A673 (cell line): ENCODE measurements around the gene ETFB. TPM values are rescaled to one million over a fixed set of nuclear protein-coding genes. Genes with fewer than 3 reads are reported as not detected.

Experiments used
- Bru-seq: library from RNA; stranded (reverse); fragments of 400-500 nt; gene quantifications from one replicate; lab custom pipeline; 2021; lab: Mats Ljungman, UMichigan
- BruChase-seq, 2 experiments: library from RNA; stranded (reverse); fragments of 400-500 nt; gene quantifications; one replicate each; lab custom pipeline; 2021; lab: Mats Ljungman, UMichigan
- BruUV-seq: library from RNA; stranded (reverse); fragments of 400-500 nt; replicated peaks from 2 replicates; lab custom pipeline; 2021; lab: Mats Ljungman, UMichigan
- CTCF ChIA-PET: fragments of 300-600 bp; sonication (Branson Sonifier 250); formaldehyde crosslinking; loops from one replicate; lab custom pipeline; 2022; ENCODE audit warnings: antibody characterized with exemption; lab: Charles Lee
- POLR2A ChIA-PET: fragments of 300-600 bp; sonication (Branson Sonifier 250); formaldehyde crosslinking; loops from one replicate; lab custom pipeline; 2022; ENCODE audit warnings: antibody characterized with exemption; ENCODE audit not compliant: low non-redundant PET; lab: Charles Lee
- DNase-seq: peaks from one replicate; pipeline ENCODE4 v3.0.0-alpha.2; 2015; ENCODE audit warnings: low spot score
- H3K27ac ChIP-seq: fragments of 200-600 bp; sonication (generic); 2 replicates; pipeline ENCODE4 v1.5.1; 2016; ENCODE audit warnings: mixed run types, low read depth, mild to moderate bottlenecking, mixed read lengths, antibody characterized with exemption, low read length; ENCODE audit not compliant: poor library complexity, severe bottlenecking
- H3K27me3 ChIP-seq: fragments of 200-600 bp; sonication (generic); replicated peaks from 2 replicates; pipeline ENCODE4 v1.6.1; 2017; ENCODE audit warnings: mixed run types, low read depth, mild to moderate bottlenecking, mixed read lengths, antibody characterized with exemption, low read length; ENCODE audit not compliant: insufficient read depth, poor library complexity
- H3K36me3 ChIP-seq: fragments of 200-600 bp; sonication (generic); 2 replicates; pipeline ENCODE4 v1.6.1; 2016; ENCODE audit warnings: mixed run types, mild to moderate bottlenecking, mixed read lengths, antibody characterized with exemption, low read length; ENCODE audit not compliant: insufficient read depth, poor library complexity, severe bottlenecking
- H3K4me1 ChIP-seq: fragments of 200-600 bp; sonication (generic); 2 replicates; pipeline ENCODE4 v1.6.1; 2017; ENCODE audit warnings: mixed run types, mild to moderate bottlenecking, mixed read lengths, antibody characterized with exemption, low read length; ENCODE audit not compliant: insufficient read depth, poor library complexity, severe bottlenecking
- H3K4me3 ChIP-seq: fragments of 200-600 bp; sonication (generic); 2 replicates; pipeline ENCODE4 v1.5.1; 2016; ENCODE audit warnings: low read depth, mixed run types, mild to moderate bottlenecking, mixed read lengths, low read length; ENCODE audit not compliant: poor library complexity, severe bottlenecking
- H3K9me3 ChIP-seq: fragments of 200-600 bp; sonication (generic); 2 replicates; pipeline ENCODE4 v1.6.1; 2016; ENCODE audit warnings: mixed run types, low read depth, mild to moderate bottlenecking, mixed read lengths, antibody characterized with exemption, low read length; ENCODE audit not compliant: poor library complexity, severe bottlenecking
- CTCF ChIP-seq: fragments of 300-800, 200-600 bp; sonication (generic); conservative IDR thresholded peaks from 2 replicates; pipeline ENCODE4 v1.5.1; 2017; ENCODE audit warnings: low read depth, mild to moderate bottlenecking, antibody characterized with exemption, low read length, moderate library complexity, mixed read lengths
- EZH2 ChIP-seq: fragments of 200-600 bp; sonication (generic); IDR thresholded peaks from 2 replicates; pipeline ENCODE4 v1.6.1; 2017; ENCODE audit warnings: borderline replicate concordance, low read depth, mild to moderate bottlenecking, mixed read lengths, antibody characterized with exemption, low read length; ENCODE audit not compliant: poor library complexity, severe bottlenecking
- intact Hi-C: fragments of 100-400 bp; cut with micrococcal nuclease; formaldehyde crosslinking; loops from one replicate; pipeline ENCODE4 v1.10.0; 2022; ENCODE audit not compliant: unreplicated experiment
- long read RNA-seq: library from polyadenylated mRNA; stranded (forward); transcript quantifications from one replicate; pipeline ENCODE4 v2.0.0, GENCODE V29; 2022
- total RNA-seq: library from RNA; stranded (reverse); gene quantifications from 2 replicates; pipeline ENCODE4 v1.2.3, GENCODE V29; 2021

ETFB gene
- total RNA-seq (52.6 and 60.6 TPM in 2 replicates), Bru-seq, nascent RNA (percentile 52 among the genes with signal in this experiment), BruChase-seq, experiment 1, labeled RNA remaining after a 2-hour chase (percentile 54 among the genes with signal in this experiment), BruChase-seq, experiment 2, labeled RNA remaining after a 6-hour chase (percentile 60 among the genes with signal in this experiment)
- long read RNA-seq, transcript ETFB-201 (6 exons, 900 nt): major isoform, 108 of 117 reads
- long read RNA-seq, partial matches to known transcripts: 4 of 117 reads
- long read RNA-seq, other reads (novel, unspliced or antisense): 2 of 117 reads

DNA sequence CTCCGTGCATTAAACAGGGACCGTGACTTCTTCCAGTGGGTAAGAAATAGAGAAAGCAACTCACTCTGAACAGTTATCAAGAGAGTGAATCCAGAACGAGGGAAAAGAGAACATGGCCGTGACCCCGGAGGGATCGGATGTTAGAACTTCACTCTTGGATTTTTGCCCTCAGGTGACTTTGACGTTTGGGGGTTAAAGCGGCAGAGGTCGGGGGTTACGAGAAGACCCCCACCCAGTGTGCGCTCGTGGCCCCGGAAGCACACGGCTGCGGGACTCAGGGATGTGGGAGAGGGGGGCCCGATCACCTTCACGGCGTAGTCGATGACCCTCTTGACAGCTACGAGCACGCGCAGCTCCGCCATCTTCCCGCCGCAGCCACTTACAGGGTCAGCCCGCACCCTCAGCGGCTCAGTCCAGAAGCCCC, at the start of gene ETFB:
TSS of gene ETFB (minus strand) at position 424 of the 424 bp plus-strand sequence. CDS start at position 362, 62 bp downstream.
- ChIA-PET POLR2A (no interaction called here), CTCF (interaction anchor here (1.2 kb wide), 1 partner anchor 34 kb away, joined by 3 read pairs; no protein-coding TSS in a partner anchor)
- Histone ChIP-seq H3K4me1 (peaks cover 9% of the 10 kb centered on the region), H3K27me3 (no peaks in the 10 kb centered on the region), H3K36me3 (no peaks in the 10 kb centered on the region), H3K4me3 (peak within 1 kb of the TSS; percentile 64), H3K9me3 (no peaks in the 10 kb centered on the region), H3K27ac (peak within 1 kb of the TSS; percentile 77)
- BruUV-seq: TSS peak; percentile 87
- TF ChIP-seq CTCF (no peak), EZH2 (no peak)
- intact Hi-C loops: loop anchor here (2.0 kb wide), 2 partner anchors 27 to 29 kb away; no protein-coding TSS in a partner anchor
- no peak for DNase-seq

DNA sequence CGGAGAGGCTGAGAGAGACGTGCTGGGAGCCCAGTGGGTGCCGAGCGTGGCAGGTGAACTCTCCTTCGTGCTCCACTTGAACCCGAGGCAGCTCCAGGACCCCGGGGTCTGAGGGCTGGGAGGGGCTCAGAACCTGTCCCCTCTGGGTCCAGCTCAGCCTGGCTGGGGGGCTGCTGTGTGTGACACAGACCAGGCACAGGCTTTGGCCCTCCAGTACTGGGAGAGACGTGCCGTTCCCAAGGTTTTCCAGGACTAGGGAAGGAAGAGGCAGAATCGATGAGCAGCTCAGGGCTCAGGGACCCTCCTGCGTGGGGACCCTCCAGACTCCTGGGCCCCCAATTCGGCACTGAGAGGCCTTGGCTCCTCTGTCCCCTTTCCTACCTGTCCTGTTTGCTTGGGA, 49.0 kb upstream of the ETFB start:
- Histone ChIP-seq H3K36me3 (no peaks in the 10 kb centered on the region), H3K9me3 (no peaks in the 10 kb centered on the region), H3K4me3 (no peak overlapping the region), H3K27ac (no peak overlapping the region), H3K27me3 (peaks cover 10% of the 10 kb centered on the region), H3K4me1 (no peaks in the 10 kb centered on the region)
- ChIA-PET CTCF (no interaction called here), POLR2A (no interaction called here)
- DNase-seq: no peak
- no peak for TF ChIP-seq EZH2
- no peak for TF ChIP-seq CTCF
- intact Hi-C loops: no loop called here
- BruUV-seq: no TSS peak

DNA sequence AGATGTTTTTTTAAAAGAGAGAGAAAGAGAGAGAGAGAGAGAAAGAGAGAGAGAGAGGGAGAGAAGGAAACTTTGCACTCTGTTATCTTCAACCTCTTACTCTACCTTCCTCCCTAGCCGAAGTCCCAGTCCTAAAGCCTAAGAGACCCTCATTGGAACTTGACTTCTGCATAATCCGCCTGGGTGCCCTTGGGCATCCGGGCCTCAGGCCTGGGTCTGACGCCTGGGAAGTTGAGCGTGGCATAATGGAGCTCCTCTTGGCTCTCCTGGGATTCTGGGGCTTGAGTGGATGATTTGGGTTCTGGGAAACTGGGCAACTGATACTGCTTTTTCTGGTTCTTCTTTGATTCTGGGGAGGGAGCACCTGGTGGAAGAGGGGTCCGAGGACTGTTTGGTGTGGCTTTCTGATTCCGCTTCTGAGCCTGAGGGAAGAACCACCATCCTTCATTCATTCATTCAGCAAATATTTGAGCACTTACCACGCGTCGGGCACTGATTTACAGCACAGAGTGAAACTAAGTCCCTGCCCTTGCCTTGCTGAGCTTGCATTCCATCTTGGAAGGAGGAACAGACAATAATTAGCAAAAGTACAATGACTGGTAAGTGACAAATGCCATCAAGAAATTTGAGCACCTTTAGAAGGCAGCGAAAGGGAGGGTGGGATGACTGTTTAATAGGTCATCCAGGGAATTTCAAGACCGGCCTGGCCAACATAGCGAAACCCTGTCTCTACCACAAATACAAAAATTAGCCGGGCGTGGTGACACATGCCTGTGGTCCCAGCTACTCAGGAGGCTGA, 45.0 kb upstream of the ETFB start:
- H3K4me3 ChIP-seq: no peak overlapping the region
- no TSS peak for BruUV-seq
- H3K36me3 ChIP-seq: no peaks in the 10 kb centered on the region
- ChIA-PET CTCF (no interaction called here), POLR2A (no interaction called here)
- intact Hi-C loops: no loop called here
- TF ChIP-seq EZH2 (no peak), CTCF (no peak)
- H3K27ac ChIP-seq: no peak overlapping the region
- no peaks in the 10 kb centered on the region for H3K4me1 ChIP-seq
- no peaks in the 10 kb centered on the region for H3K9me3 ChIP-seq
- DNase-seq: no peak
- no peaks in the 10 kb centered on the region for H3K27me3 ChIP-seq
